ENCODE data around the gene GLI3. TPM values are rescaled to one million over a fixed set of nuclear protein-coding genes. Genes with fewer than 3 reads are reported as not detected.

Gene GLI3
- total and polyA plus RNA-seq, 10 of the 15 experiments (the other 5 are each of a cell fraction or from before 2014, with no cell fraction given) = 0.01 TPM; not detected in 8

DNA sequence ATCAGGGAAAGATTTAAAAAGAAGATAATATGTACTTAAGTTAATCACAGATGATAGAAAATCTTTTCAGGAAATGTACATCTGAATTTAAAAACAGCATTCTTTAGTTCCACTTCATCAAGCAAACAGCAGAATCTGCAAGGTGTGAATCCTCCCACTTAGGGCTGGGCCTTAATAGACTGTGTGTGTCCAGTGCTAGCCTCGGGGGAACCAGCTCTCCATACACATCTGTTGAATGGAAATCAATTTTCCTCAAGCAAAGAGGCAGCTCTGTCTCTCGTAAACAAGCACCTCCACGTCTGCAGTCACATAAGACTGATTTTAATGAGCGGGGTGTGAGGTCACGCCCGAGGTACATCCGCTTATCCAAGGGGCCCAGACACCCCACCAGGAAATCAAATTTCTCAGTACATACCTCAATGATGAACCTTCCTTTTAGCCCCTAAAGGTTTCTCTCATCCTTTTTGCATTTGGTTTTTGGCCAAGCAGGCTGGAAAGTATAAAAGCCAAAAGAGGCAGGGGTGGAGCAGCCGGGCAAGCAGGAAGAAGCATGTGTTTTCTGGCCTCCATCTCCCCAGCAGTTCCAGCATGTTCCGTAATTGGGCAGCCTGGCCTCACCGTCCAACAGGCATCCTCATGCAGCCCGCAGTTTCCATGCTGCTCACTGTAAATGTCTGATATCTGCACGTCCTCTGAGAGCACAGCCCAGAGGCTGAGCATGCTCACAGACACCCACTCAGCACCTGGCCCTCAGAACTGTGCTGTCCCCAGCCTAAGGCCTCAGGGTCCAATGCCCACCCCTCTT lies 131.3 kb downstream of the GLI3 start (continued):
- TF ChIP-seq, protein P1, sequence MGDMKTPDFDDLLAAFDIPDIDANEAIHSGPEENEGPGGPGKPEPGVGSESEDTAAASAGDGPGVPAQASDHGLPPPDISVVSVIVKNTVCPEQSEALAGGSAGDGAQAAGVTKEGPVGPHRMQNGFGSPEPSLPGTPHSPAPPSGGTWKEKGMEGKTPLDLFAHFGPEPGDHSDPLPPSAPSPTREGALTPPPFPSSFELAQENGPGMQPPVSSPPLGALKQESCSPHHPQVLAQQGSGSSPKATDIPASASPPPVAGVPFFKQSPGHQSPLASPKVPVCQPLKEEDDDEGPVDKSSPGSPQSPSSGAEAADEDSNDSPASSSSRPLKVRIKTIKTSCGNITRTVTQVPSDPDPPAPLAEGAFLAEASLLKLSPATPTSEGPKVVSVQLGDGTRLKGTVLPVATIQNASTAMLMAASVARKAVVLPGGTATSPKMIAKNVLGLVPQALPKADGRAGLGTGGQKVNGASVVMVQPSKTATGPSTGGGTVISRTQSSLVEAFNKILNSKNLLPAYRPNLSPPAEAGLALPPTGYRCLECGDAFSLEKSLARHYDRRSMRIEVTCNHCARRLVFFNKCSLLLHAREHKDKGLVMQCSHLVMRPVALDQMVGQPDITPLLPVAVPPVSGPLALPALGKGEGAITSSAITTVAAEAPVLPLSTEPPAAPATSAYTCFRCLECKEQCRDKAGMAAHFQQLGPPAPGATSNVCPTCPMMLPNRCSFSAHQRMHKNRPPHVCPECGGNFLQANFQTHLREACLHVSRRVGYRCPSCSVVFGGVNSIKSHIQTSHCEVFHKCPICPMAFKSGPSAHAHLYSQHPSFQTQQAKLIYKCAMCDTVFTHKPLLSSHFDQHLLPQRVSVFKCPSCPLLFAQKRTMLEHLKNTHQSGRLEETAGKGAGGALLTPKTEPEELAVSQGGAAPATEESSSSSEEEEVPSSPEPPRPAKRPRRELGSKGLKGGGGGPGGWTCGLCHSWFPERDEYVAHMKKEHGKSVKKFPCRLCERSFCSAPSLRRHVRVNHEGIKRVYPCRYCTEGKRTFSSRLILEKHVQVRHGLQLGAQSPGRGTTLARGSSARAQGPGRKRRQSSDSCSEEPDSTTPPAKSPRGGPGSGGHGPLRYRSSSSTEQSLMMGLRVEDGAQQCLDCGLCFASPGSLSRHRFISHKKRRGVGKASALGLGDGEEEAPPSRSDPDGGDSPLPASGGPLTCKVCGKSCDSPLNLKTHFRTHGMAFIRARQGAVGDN (IDR thresholded peaks at IDR 0.05) = no peak

DNA sequence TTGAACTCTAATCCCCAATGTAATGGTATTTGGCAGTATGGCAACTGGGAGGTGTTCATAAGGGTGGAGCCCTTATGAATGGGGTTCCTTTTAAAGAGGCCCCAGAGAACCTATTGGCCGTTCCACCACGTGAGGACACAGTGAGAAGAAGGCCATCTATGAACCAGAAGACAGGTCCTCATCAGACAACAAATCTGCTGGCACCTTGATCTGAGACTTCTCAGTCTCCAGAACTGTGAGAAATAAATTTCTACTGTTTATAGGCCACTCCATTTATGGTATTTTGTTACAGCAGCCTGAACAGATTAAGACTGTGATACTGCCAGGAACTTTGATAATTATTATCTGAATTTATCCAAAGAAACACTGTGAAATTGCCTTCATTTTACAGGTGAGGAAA lies 132.3 kb downstream of the GLI3 start:
- ChIA-PET SMC1A (ENCODE audit: uncharacterized antibody, unreplicated experiment) (no interaction called here), RAD21 (ENCODE audit: unreplicated experiment) (no interaction called here), CTCF (no interaction called here), POLR2A (no interaction called here)
- no TSS peak for BruUV-seq (replicated peaks)
- no peak overlapping the region for H3K27ac ChIP-seq (ENCODE audit: control insufficient read depth, insufficient read depth)
- intact Hi-C loops (cut with micrococcal nuclease; ENCODE audit: unreplicated experiment) (no loop called here), in situ Hi-C loops (cut with MboI) (no loop called here)
- H4K20me1 ChIP-seq (ENCODE audit: control insufficient read depth, insufficient read depth) = no peaks in the 10 kb centered on the region
- no peaks in the 10 kb centered on the region for H3K27me3 ChIP-seq (replicated peaks in 1 of 2; ENCODE audit: control insufficient read depth in 2 of 2, insufficient read depth in 2 of 2, low read length in 1 of 2)
- no peaks in the 10 kb centered on the region for H3K36me3 ChIP-seq (ENCODE audit: control insufficient read depth in 2 of 2, insufficient read depth in 2 of 2, low read length in 1 of 2)
- no peak overlapping the region for H3K9ac ChIP-seq (ENCODE audit: control insufficient read depth, insufficient read depth, low read length)
- H2AFZ ChIP-seq (ENCODE audit: control insufficient read depth, low read depth, low read length) = no peak overlapping the region
- FAIRE-seq = no peak
- no peak for ATAC-seq
- no peak for DNase-seq (ENCODE audit: low read depth, low spot score)
- H3K4me3 ChIP-seq = no peak overlapping the region
- H3K4me1 ChIP-seq (ENCODE audit: control insufficient read depth, insufficient read depth, low read length) = no peaks in the 10 kb centered on the region
- WGBS (ENCODE audit: insufficient coverage, insufficient replicate concordance, low lambda C conversion rate, missing lambda C conversion rate) = 0% methylated on average over 2 of the region's 2 CpGs
- no peak overlapping the region for H3K4me2 ChIP-seq (ENCODE audit: control insufficient read depth, insufficient read depth)
- no peaks in the 10 kb centered on the region for H3K9me3 ChIP-seq (replicated peaks; ENCODE audit: control insufficient read depth, insufficient read depth, low read length)
- H3K79me2 ChIP-seq (ENCODE audit: control insufficient read depth, insufficient read depth, low read length) = no peaks in the 10 kb centered on the region
- TF ChIP-seq SMARCA5 (IDR thresholded peaks at IDR 0.05) = no peak
- no peak for TF ChIP-seq MTA2 (IDR thresholded peaks at IDR 0.05; ENCODE audit: low read depth)
- TF ChIP-seq ZBED1 (IDR thresholded peaks at IDR 0.05; ENCODE audit: borderline replicate concordance) = no peak
- TF ChIP-seq HDAC2 (IDR thresholded peaks at IDR 0.05) = no peak
- TF ChIP-seq, protein P2, sequence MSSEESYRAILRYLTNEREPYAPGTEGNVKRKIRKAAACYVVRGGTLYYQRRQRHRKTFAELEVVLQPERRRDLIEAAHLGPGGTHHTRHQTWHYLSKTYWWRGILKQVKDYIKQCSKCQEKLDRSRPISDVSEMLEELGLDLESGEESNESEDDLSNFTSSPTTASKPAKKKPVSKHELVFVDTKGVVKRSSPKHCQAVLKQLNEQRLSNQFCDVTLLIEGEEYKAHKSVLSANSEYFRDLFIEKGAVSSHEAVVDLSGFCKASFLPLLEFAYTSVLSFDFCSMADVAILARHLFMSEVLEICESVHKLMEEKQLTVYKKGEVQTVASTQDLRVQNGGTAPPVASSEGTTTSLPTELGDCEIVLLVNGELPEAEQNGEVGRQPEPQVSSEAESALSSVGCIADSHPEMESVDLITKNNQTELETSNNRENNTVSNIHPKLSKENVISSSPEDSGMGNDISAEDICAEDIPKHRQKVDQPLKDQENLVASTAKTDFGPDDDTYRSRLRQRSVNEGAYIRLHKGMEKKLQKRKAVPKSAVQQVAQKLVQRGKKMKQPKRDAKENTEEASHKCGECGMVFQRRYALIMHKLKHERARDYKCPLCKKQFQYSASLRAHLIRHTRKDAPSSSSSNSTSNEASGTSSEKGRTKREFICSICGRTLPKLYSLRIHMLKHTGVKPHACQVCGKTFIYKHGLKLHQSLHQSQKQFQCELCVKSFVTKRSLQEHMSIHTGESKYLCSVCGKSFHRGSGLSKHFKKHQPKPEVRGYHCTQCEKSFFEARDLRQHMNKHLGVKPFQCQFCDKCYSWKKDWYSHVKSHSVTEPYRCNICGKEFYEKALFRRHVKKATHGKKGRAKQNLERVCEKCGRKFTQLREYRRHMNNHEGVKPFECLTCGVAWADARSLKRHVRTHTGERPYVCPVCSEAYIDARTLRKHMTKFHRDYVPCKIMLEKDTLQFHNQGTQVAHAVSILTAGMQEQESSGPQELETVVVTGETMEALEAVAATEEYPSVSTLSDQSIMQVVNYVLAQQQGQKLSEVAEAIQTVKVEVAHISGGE (CRISPR knock-in tag; IDR thresholded peaks at IDR 0.05) = no peak
- no peak for TF ChIP-seq KLF5 (IDR thresholded peaks at IDR 0.05; ENCODE audit: partially characterized antibody)
- TF ChIP-seq, protein P3, sequence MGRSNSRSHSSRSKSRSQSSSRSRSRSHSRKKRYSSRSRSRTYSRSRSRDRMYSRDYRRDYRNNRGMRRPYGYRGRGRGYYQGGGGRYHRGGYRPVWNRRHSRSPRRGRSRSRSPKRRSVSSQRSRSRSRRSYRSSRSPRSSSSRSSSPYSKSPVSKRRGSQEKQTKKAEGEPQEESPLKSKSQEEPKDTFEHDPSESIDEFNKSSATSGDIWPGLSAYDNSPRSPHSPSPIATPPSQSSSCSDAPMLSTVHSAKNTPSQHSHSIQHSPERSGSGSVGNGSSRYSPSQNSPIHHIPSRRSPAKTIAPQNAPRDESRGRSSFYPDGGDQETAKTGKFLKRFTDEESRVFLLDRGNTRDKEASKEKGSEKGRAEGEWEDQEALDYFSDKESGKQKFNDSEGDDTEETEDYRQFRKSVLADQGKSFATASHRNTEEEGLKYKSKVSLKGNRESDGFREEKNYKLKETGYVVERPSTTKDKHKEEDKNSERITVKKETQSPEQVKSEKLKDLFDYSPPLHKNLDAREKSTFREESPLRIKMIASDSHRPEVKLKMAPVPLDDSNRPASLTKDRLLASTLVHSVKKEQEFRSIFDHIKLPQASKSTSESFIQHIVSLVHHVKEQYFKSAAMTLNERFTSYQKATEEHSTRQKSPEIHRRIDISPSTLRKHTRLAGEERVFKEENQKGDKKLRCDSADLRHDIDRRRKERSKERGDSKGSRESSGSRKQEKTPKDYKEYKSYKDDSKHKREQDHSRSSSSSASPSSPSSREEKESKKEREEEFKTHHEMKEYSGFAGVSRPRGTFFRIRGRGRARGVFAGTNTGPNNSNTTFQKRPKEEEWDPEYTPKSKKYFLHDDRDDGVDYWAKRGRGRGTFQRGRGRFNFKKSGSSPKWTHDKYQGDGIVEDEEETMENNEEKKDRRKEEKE (IDR thresholded peaks at IDR 0.05) = no peak
- no peak for TF ChIP-seq EZH2 (IDR thresholded peaks at IDR 0.05; ENCODE audit: borderline replicate concordance, control insufficient read depth, low read depth, low read length)
- TF ChIP-seq CHD1 (IDR thresholded peaks at IDR 0.05; ENCODE audit: low read depth, low read length) = no peak
- TF ChIP-seq CHD4 (IDR thresholded peaks at IDR 0.05) = no peak

Measured in GM12878 (cell line).